SK-N-SH treated with all-trans-retinoic acid at 6 μM for 48 hours (cell line): Measurements from ENCODE around the gene HOATZ.

Source experiments
- ATAC-seq: fragments of 200-7000 bp; cut with Tn5 transposase; 3 replicates; pipeline ENCODE4 v1.9.1; 2020; ENCODE audit warnings: mild to moderate bottlenecking, moderate library complexity
- BACH2 ChIP-seq: fragments of 250-450 bp; sonication (Bioruptor Pico); IDR thresholded peaks from 2 replicates; pipeline ENCODE4 v1.9.0; 2021; ENCODE audit warnings: mild to moderate bottlenecking, borderline replicate concordance
- CSDC2 ChIP-seq: fragments of 250-450 bp; sonication (Bioruptor Pico); IDR thresholded peaks from 2 replicates; pipeline ENCODE4 v1.5.0; 2020; ENCODE audit warnings: mild to moderate bottlenecking, moderate library complexity
- GLIS3 ChIP-seq: fragments of 250-450 bp; sonication (Bioruptor Pico); IDR thresholded peaks from 2 replicates; pipeline ENCODE4 v1.5.0; 2020; ENCODE audit warnings: mild to moderate bottlenecking, moderate library complexity
- OSR1 ChIP-seq: fragments of 250-450 bp; sonication (Bioruptor Pico); IDR thresholded peaks from 2 replicates; pipeline ENCODE4 v1.8.0; 2022; ENCODE audit warnings: moderate library complexity, mild to moderate bottlenecking, inconsistent platforms
- PPARA ChIP-seq: fragments of 250-450 bp; sonication (Bioruptor Pico); IDR thresholded peaks from 2 replicates; pipeline ENCODE4 v1.5.0; 2020; ENCODE audit warnings: mild to moderate bottlenecking, borderline replicate concordance
- RARB ChIP-seq: fragments of 250-450 bp; sonication (Bioruptor Pico); IDR thresholded peaks from 2 replicates; pipeline ENCODE4 v1.8.0; 2021; ENCODE audit warnings: mild to moderate bottlenecking, moderate library complexity
- SNAI2 ChIP-seq: fragments of 250-450 bp; sonication (Bioruptor Pico); IDR thresholded peaks from 2 replicates; pipeline ENCODE4 v1.5.0; 2020; ENCODE audit warnings: mild to moderate bottlenecking, moderate library complexity
- TCF4 ChIP-seq: fragments of 250-450 bp; sonication (Bioruptor Pico); IDR thresholded peaks from 2 replicates; pipeline ENCODE4 v1.8.0; 2021; ENCODE audit warnings: mild to moderate bottlenecking, moderate library complexity, borderline replicate concordance
- TOX ChIP-seq: fragments of 250-450 bp; sonication (Bioruptor Pico); IDR thresholded peaks from 2 replicates; pipeline ENCODE4 v1.8.0; 2021; ENCODE audit warnings: mild to moderate bottlenecking, moderate library complexity, borderline replicate concordance
- ZC3H10 ChIP-seq: fragments of 250-450 bp; sonication (Bioruptor Pico); IDR thresholded peaks from 2 replicates; pipeline ENCODE4 v1.5.1; 2021; ENCODE audit warnings: mild to moderate bottlenecking, moderate library complexity
- ZFP3 ChIP-seq: fragments of 250-450 bp; sonication (Bioruptor Pico); IDR thresholded peaks from 2 replicates; pipeline ENCODE4 v1.5.0; 2020; ENCODE audit warnings: mild to moderate bottlenecking, moderate library complexity
- ZNF565 ChIP-seq: fragments of 450-650 bp; formaldehyde crosslinking; conservative IDR thresholded peaks from 2 replicates; pipeline ENCODE4 v1.5.0; 2020; ENCODE audit warnings: low read depth, mild to moderate bottlenecking, moderate library complexity
- ZNF70 ChIP-seq: fragments of 450-650 bp; formaldehyde crosslinking; IDR thresholded peaks from 2 replicates; pipeline ENCODE4 v1.5.0; 2020; ENCODE audit warnings: mild to moderate bottlenecking, moderate library complexity
- ZNF8 ChIP-seq: fragments of 450-650 bp; formaldehyde crosslinking; IDR thresholded peaks from 2 replicates; pipeline ENCODE4 v1.5.0; 2020; ENCODE audit warnings: mild to moderate bottlenecking, moderate library complexity
- TF ChIP-seq, protein P1 (sequence below): fragments of 250-450 bp; sonication (Bioruptor Pico); IDR thresholded peaks from 2 replicates; pipeline ENCODE4 v1.8.0; 2020; ENCODE audit warnings: mild to moderate bottlenecking, moderate library complexity, borderline replicate concordance
- TF ChIP-seq, protein P2 (sequence below): fragments of 250-450 bp; sonication (Bioruptor Pico); IDR thresholded peaks from 2 replicates; pipeline ENCODE4 v1.5.1; 2021; ENCODE audit warnings: mild to moderate bottlenecking, moderate library complexity
- TF ChIP-seq, protein P3 (sequence below): fragments of 250-450 bp; sonication (Bioruptor Pico); IDR thresholded peaks from 2 replicates; pipeline ENCODE4 v1.5.0; 2020; ENCODE audit warnings: mild to moderate bottlenecking, moderate library complexity
- TF ChIP-seq, protein P4 (sequence below): fragments of 250-450 bp; sonication (Bioruptor Pico); IDR thresholded peaks from 2 replicates; pipeline ENCODE4 v1.8.0; 2021; ENCODE audit warnings: low read depth, mild to moderate bottlenecking, moderate library complexity, borderline replicate concordance
- TF ChIP-seq, protein P5 (sequence below): fragments of 250-450 bp; sonication (Bioruptor Pico); IDR thresholded peaks from 2 replicates; pipeline ENCODE4 v1.5.1; 2020; ENCODE audit warnings: low read depth, mild to moderate bottlenecking, moderate library complexity

Gene HOATZ

DNA sequence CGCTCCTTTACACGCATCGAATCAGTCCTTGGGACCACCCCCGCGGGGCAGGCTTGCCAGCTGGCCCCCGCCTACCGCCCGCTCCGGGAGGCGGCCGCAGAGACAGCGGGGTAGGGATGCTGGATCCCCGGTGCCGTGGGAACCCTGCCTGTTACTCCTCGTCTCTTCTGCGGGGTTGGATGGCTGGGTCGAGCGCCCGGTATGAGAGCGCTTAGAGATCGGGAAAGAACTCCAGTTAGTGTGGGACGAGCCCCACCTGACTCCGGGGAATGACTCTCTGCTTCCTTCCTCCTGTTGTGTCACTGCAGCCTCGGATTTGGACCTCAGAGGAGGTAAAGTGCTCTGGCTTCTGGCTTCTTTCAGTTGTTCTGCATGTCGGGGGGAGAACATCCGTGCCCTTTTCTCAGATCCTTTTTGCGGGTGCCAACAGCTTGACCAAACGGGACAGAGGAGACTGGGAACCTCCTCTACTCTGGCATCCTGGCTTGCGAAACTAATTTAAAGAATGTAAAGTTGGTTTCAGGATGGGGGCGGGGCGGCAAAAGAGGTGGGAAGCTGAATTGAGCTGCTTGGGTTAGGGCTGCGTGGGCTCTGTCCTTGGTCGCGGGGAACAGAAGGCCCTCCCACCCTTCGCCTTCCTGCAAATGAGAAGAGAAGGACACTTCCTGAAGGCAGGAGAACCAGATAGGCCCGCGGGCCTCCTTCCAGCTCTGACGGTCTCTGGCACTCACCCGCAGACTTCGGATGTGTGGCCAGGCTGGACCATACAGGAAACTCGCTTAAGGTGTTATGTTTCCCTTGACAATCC lies 26.9 kb downstream of the HOATZ start:
- peak; percentile 81 for ATAC-seq
- TF ChIP-seq, protein P1, sequence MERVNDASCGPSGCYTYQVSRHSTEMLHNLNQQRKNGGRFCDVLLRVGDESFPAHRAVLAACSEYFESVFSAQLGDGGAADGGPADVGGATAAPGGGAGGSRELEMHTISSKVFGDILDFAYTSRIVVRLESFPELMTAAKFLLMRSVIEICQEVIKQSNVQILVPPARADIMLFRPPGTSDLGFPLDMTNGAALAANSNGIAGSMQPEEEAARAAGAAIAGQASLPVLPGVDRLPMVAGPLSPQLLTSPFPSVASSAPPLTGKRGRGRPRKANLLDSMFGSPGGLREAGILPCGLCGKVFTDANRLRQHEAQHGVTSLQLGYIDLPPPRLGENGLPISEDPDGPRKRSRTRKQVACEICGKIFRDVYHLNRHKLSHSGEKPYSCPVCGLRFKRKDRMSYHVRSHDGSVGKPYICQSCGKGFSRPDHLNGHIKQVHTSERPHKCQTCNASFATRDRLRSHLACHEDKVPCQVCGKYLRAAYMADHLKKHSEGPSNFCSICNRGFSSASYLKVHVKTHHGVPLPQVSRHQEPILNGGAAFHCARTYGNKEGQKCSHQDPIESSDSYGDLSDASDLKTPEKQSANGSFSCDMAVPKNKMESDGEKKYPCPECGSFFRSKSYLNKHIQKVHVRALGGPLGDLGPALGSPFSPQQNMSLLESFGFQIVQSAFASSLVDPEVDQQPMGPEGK (CRISPR knock-in tag) = no peak; the same call in 1 of the 2 replicates
- TF ChIP-seq TCF4 (CRISPR knock-in tag) = no peak
- TF ChIP-seq, protein P2, sequence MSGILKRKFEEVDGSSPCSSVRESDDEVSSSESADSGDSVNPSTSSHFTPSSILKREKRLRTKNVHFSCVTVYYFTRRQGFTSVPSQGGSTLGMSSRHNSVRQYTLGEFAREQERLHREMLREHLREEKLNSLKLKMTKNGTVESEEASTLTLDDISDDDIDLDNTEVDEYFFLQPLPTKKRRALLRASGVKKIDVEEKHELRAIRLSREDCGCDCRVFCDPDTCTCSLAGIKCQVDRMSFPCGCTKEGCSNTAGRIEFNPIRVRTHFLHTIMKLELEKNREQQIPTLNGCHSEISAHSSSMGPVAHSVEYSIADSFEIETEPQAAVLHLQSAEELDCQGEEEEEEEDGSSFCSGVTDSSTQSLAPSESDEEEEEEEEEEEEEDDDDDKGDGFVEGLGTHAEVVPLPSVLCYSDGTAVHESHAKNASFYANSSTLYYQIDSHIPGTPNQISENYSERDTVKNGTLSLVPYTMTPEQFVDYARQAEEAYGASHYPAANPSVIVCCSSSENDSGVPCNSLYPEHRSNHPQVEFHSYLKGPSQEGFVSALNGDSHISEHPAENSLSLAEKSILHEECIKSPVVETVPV = no peak
- TF ChIP-seq ZC3H10 (CRISPR knock-in tag) = no peak
- TF ChIP-seq ZFP3 = no peak
- TF ChIP-seq SNAI2 = no peak
- TF ChIP-seq TOX = no peak
- TF ChIP-seq CSDC2 = no peak
- TF ChIP-seq, protein P3, sequence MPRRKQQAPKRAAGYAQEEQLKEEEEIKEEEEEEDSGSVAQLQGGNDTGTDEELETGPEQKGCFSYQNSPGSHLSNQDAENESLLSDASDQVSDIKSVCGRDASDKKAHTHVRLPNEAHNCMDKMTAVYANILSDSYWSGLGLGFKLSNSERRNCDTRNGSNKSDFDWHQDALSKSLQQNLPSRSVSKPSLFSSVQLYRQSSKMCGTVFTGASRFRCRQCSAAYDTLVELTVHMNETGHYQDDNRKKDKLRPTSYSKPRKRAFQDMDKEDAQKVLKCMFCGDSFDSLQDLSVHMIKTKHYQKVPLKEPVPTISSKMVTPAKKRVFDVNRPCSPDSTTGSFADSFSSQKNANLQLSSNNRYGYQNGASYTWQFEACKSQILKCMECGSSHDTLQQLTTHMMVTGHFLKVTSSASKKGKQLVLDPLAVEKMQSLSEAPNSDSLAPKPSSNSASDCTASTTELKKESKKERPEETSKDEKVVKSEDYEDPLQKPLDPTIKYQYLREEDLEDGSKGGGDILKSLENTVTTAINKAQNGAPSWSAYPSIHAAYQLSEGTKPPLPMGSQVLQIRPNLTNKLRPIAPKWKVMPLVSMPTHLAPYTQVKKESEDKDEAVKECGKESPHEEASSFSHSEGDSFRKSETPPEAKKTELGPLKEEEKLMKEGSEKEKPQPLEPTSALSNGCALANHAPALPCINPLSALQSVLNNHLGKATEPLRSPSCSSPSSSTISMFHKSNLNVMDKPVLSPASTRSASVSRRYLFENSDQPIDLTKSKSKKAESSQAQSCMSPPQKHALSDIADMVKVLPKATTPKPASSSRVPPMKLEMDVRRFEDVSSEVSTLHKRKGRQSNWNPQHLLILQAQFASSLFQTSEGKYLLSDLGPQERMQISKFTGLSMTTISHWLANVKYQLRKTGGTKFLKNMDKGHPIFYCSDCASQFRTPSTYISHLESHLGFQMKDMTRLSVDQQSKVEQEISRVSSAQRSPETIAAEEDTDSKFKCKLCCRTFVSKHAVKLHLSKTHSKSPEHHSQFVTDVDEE (CRISPR knock-in tag) = no peak
- TF ChIP-seq ZNF8 (CRISPR knock-in tag) = no peak
- no peak for TF ChIP-seq ZNF70
- no peak for TF ChIP-seq RARB (CRISPR knock-in tag)
- no peak for TF ChIP-seq PPARA
- TF ChIP-seq GLIS3 (CRISPR knock-in tag) = no peak
- TF ChIP-seq, protein P4, sequence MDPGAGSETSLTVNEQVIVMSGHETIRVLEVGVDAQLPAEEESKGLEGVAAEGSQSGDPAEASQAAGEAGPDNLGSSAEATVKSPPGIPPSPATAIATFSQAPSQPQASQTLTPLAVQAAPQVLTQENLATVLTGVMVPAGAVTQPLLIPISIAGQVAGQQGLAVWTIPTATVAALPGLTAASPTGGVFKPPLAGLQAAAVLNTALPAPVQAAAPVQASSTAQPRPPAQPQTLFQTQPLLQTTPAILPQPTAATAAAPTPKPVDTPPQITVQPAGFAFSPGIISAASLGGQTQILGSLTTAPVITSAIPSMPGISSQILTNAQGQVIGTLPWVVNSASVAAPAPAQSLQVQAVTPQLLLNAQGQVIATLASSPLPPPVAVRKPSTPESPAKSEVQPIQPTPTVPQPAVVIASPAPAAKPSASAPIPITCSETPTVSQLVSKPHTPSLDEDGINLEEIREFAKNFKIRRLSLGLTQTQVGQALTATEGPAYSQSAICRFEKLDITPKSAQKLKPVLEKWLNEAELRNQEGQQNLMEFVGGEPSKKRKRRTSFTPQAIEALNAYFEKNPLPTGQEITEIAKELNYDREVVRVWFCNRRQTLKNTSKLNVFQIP (CRISPR knock-in tag) = no peak
- TF ChIP-seq BACH2 (CRISPR knock-in tag) = no peak
- TF ChIP-seq OSR1 (CRISPR knock-in tag) = no peak
- TF ChIP-seq, protein P5, sequence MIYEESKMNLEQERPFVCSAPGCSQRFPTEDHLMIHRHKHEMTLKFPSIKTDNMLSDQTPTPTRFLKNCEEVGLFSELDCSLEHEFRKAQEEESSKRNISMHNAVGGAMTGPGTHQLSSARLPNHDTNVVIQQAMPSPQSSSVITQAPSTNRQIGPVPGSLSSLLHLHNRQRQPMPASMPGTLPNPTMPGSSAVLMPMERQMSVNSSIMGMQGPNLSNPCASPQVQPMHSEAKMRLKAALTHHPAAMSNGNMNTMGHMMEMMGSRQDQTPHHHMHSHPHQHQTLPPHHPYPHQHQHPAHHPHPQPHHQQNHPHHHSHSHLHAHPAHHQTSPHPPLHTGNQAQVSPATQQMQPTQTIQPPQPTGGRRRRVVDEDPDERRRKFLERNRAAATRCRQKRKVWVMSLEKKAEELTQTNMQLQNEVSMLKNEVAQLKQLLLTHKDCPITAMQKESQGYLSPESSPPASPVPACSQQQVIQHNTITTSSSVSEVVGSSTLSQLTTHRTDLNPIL (CRISPR knock-in tag) = no peak
- TF ChIP-seq ZNF565 (CRISPR knock-in tag) = no peak
- TF ChIP-seq, all 23 proteins: peak for 0

DNA sequence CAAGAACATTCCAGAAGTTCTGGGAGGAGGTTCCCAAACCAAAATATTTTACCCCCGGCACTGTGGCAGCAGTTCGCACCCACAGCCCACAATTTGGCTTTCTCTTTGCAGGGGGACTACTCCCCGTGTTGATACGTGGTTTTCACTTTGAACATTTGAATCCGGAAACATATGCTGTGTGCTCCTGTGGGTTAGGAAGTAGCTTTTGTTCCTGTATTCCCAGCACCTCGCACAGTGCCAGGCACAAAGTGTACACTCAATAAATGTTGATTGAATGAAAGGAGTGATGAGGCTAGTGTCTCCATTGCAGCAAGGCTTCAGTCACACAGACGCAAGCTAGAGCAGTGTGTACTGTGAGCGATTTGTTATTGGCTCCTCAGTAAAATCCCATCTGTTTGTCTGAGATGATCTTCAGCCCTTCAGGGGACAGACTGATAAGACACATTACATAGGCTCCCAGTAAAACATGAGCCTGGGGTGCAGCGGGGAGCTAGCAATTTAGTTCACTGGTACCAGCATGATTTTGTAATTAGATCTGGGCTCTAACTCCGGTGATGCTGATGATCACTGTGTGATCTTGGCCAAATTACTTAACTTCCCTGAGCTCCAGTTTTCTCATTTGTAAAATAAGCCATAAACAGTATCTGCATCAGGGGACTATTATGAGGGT lies 28.2 kb downstream of the HOATZ start:
- ATAC-seq = no peak
- TF ChIP-seq, protein P2 = no peak
- TF ChIP-seq TCF4 (CRISPR knock-in tag) = peak; percentile 9; the same call in 1 of the 2 replicates
- TF ChIP-seq, protein P3 (CRISPR knock-in tag) = 0 out of 2 replicates have a peak, but pooled peaks have one; percentile 20
- TF ChIP-seq, all 23 proteins: peak for 2
